GM23338 (cell line): ENCODE results near the gene PCDHB6. TPM values are rescaled to one million over a fixed set of nuclear protein-coding genes. Genes with fewer than 3 reads are reported as not detected.

ENCODE experiments used
- ATAC-seq: fragments of 200-7000 bp; cut with Tn5 transposase; 3 replicates; pipeline ENCODE4 v1.9.1; 2020
- DNase-seq: peaks from one replicate; pipeline ENCODE4 v3.0.0-alpha.2; 2015; ENCODE audit warnings: low spot score
- H2AFZ ChIP-seq: fragments of 200-600 bp; sonication (generic); 2 replicates; pipeline ENCODE4 v1.8.0; 2016; ENCODE audit warnings: antibody characterized with exemption, mild to moderate bottlenecking, moderate library complexity
- H3F3A ChIP-seq: fragments of 200-600 bp; sonication (generic); replicated peaks from 2 replicates; pipeline ENCODE4 v1.8.0; 2017; ENCODE audit warnings: antibody characterized with exemption, mixed run types, low read depth
- H3K27ac ChIP-seq: fragments of 200-600 bp; sonication (generic); 2 replicates; pipeline ENCODE4 v1.6.1; 2016; ENCODE audit warnings: low read depth
- H3K27me3 ChIP-seq: fragments of 200-600 bp; sonication (generic); 2 replicates; pipeline ENCODE4 v1.8.0; 2016; ENCODE audit warnings: mild to moderate bottlenecking, mixed run types, moderate library complexity; ENCODE audit not compliant: insufficient read depth
- H3K36me3 ChIP-seq: fragments of 200-600 bp; sonication (generic); 2 replicates; pipeline ENCODE4 v1.8.0; 2016; ENCODE audit warnings: mild to moderate bottlenecking; ENCODE audit not compliant: insufficient read depth
- H3K4me1 ChIP-seq: fragments of 200-600 bp; sonication (generic); 2 replicates; pipeline ENCODE4 v1.8.0; 2016; ENCODE audit warnings: mild to moderate bottlenecking, moderate library complexity; ENCODE audit not compliant: insufficient read depth
- H3K4me2 ChIP-seq: fragments of 200-600 bp; sonication (generic); 2 replicates; pipeline ENCODE4 v1.7.1; 2017; ENCODE audit warnings: mixed run types
- H3K4me3 ChIP-seq: fragments of 200-600 bp; sonication (generic); 2 replicates; pipeline ENCODE4 v1.6.1; 2016; ENCODE audit warnings: mixed run types
- H3K79me2 ChIP-seq: fragments of 200-600 bp; sonication (generic); replicated peaks from 2 replicates; pipeline ENCODE4 v1.8.0; 2017; ENCODE audit warnings: mild to moderate bottlenecking; ENCODE audit not compliant: insufficient read depth
- H3K9me2 ChIP-seq: fragments of 200-600 bp; sonication (generic); 2 replicates; pipeline ENCODE4 v1.8.0; 2017; ENCODE audit not compliant: insufficient read depth
- H4K20me1 ChIP-seq: fragments of 200-600 bp; sonication (generic); replicated peaks from 2 replicates; pipeline ENCODE4 v1.8.0; 2017; ENCODE audit warnings: mild to moderate bottlenecking; ENCODE audit not compliant: insufficient read depth
- H3K27ac Mint-ChIP-seq: 2 replicates; pipeline ENCODE4 v1.8.0; 2020; ENCODE audit warnings: inconsistent platforms, mild to moderate bottlenecking, moderate library complexity, mixed read lengths
- H3K27me3 Mint-ChIP-seq: 3 replicates; pipeline ENCODE4 v1.8.0; 2022; ENCODE audit warnings: low read depth, mild to moderate bottlenecking, moderate library complexity, mixed read lengths, inconsistent platforms; ENCODE audit not compliant: insufficient read depth, poor library complexity
- H3K36me3 Mint-ChIP-seq: 3 replicates; pipeline ENCODE4 v1.8.0; 2021; ENCODE audit warnings: low read depth, mild to moderate bottlenecking, inconsistent platforms, moderate library complexity, mixed read lengths
- H3K4me1 Mint-ChIP-seq: 3 replicates; pipeline ENCODE4 v1.8.0; 2020; ENCODE audit warnings: mild to moderate bottlenecking, inconsistent platforms, mixed read lengths
- H3K4me3 Mint-ChIP-seq: 3 replicates; pipeline ENCODE4 v1.8.0; 2021; ENCODE audit warnings: moderate library complexity, mild to moderate bottlenecking, inconsistent platforms, mixed read lengths
- H3K9me3 Mint-ChIP-seq: 3 replicates; pipeline ENCODE4 v1.8.0; 2020; ENCODE audit warnings: moderate library complexity, mild to moderate bottlenecking, inconsistent platforms, mixed read lengths
- CREB1 ChIP-seq: fragments of 250-450 bp; sonication (Bioruptor Pico); IDR thresholded peaks from 2 replicates; pipeline ENCODE4 v1.5.0; 2020; ENCODE audit warnings: low read depth, mild to moderate bottlenecking, moderate library complexity
- ETS1 ChIP-seq: IDR thresholded peaks from 2 replicates; pipeline ENCODE4 v1.6.1; 2016; ENCODE audit warnings: antibody characterized with exemption
- EZH2 ChIP-seq: fragments of 200-600 bp; sonication (generic); IDR thresholded peaks from one replicate; pipeline ENCODE4 v1.8.0; 2017; ENCODE audit warnings: antibody characterized with exemption, mild to moderate bottlenecking, low read depth; ENCODE audit not compliant: unreplicated experiment
- EZH2phosphoT487 ChIP-seq: fragments of 200-600 bp; sonication (generic); IDR thresholded peaks from one replicate; pipeline ENCODE4 v1.8.1; 2018; ENCODE audit warnings: antibody characterized with exemption; ENCODE audit not compliant: unreplicated experiment
- JUNB ChIP-seq: IDR thresholded peaks from one replicate; pipeline ENCODE4 v1.6.1; 2016; ENCODE audit warnings: antibody characterized with exemption; ENCODE audit not compliant: unreplicated experiment
- NANOG ChIP-seq: IDR thresholded peaks from 2 replicates; pipeline ENCODE4 v1.6.1; 2016; ENCODE audit warnings: antibody characterized with exemption, borderline replicate concordance
- POLR2AphosphoS5 ChIP-seq: IDR thresholded peaks from 2 replicates; pipeline ENCODE4 v1.6.1; 2016; ENCODE audit warnings: antibody characterized with exemption, low read depth
- REST ChIP-seq: IDR thresholded peaks from one replicate; pipeline ENCODE4 v1.6.1; 2018; ENCODE audit warnings: antibody characterized with exemption; ENCODE audit not compliant: unreplicated experiment
- STAT1 ChIP-seq: IDR thresholded peaks from one replicate; pipeline ENCODE4 v1.6.1; 2016; ENCODE audit warnings: antibody characterized with exemption; ENCODE audit not compliant: unreplicated experiment
- ZNF114 ChIP-seq: fragments of 250-450 bp; sonication (Bioruptor Pico); IDR thresholded peaks from 2 replicates; pipeline ENCODE4 v1.5.0; 2020; ENCODE audit warnings: mild to moderate bottlenecking, moderate library complexity
- ZNF331 ChIP-seq: fragments of 250-450 bp; sonication (Bioruptor Pico); IDR thresholded peaks from 2 replicates; pipeline ENCODE4 v1.5.0; 2020; ENCODE audit warnings: low read depth, mild to moderate bottlenecking, moderate library complexity
- ZNF462 ChIP-seq: fragments of 250-450 bp; sonication (Bioruptor Pico); IDR thresholded peaks from 2 replicates; pipeline ENCODE4 v1.5.0; 2020; ENCODE audit warnings: mild to moderate bottlenecking, moderate library complexity
- polyA plus RNA-seq: library from polyadenylated mRNA; unstranded; fragments of >200 nt; fragmentation: Nextera tagmentation; extraction: Ambion mirVana; gene quantifications from 2 replicates; pipeline ENCODE4 v1.2.1, GENCODE V29; 2016
- total RNA-seq: library from RNA; depleted of rRNA; stranded (reverse); fragments of >200 nt; shearing (Covaris generic); gene quantifications from 2 replicates; pipeline ENCODE4 v1.2.3, GENCODE V29; 2014
- TF ChIP-seq, protein P1 (sequence below), 2 experiments: fragments of 200-600 bp in 1 of 2; sonication (generic) in 1 of 2; conservative IDR thresholded peaks; 2 replicates each; pipeline versions ENCODE4 v1.5.1 to v1.6.1; 2016 to 2017; ENCODE audit warnings: antibody characterized with exemption in 2 of 2, low read depth in 2 of 2, mild to moderate bottlenecking in 2 of 2, moderate library complexity in 1 of 2

The PCDHB6 gene
- total and polyA plus RNA-seq, 2 experiments from 2014 or later = 0.11 to 0.52 TPM

- H4K20me1 ChIP-seq = no peaks in the 10 kb centered on the region
- DNase-seq = no peak
Observed at GRCh38 chr5:141135718-141136266, 14.1 kb upstream of the PCDHB6 start.

More at GRCh38 chr5:141135718-141136266, 14.1 kb upstream of the PCDHB6 start:
- Histone ChIP-seq H3K79me2 (peaks cover 24% of the 10 kb centered on the region), H3F3A (no peaks in the 10 kb centered on the region), H3K4me1 (no peaks in the 10 kb centered on the region), H3K27ac (peak overlapping the region; percentile 64; the same call in 1 of the 2 replicates), H3K9me2 (no peaks in the 10 kb centered on the region), H3K4me3 (peak overlapping the region; percentile 69), H3K4me2 (peak overlapping the region; percentile 94), H3K36me3 (no peaks in the 10 kb centered on the region; the same call in 1 of the 2 replicates), H3K27me3 (no peaks in the 10 kb centered on the region), H2AFZ (peak overlapping the region; percentile 84)
- TF ChIP-seq ZNF462 (CRISPR knock-in tag) (no peak), EZH2 (no peak), STAT1 (no peak), JUNB (no peak), NANOG (no peak), REST (no peak), EZH2phosphoT487 (no peak), POLR2AphosphoS5 (no peak), CREB1 (CRISPR knock-in tag) (no peak), ETS1 (no peak), ZNF114 (CRISPR knock-in tag) (no peak), ZNF331 (CRISPR knock-in tag) (no peak)
- TF ChIP-seq, protein P1, sequence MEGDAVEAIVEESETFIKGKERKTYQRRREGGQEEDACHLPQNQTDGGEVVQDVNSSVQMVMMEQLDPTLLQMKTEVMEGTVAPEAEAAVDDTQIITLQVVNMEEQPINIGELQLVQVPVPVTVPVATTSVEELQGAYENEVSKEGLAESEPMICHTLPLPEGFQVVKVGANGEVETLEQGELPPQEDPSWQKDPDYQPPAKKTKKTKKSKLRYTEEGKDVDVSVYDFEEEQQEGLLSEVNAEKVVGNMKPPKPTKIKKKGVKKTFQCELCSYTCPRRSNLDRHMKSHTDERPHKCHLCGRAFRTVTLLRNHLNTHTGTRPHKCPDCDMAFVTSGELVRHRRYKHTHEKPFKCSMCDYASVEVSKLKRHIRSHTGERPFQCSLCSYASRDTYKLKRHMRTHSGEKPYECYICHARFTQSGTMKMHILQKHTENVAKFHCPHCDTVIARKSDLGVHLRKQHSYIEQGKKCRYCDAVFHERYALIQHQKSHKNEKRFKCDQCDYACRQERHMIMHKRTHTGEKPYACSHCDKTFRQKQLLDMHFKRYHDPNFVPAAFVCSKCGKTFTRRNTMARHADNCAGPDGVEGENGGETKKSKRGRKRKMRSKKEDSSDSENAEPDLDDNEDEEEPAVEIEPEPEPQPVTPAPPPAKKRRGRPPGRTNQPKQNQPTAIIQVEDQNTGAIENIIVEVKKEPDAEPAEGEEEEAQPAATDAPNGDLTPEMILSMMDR (conservative IDR thresholded peaks at IDR 0.05; ENCODE audit: low read depth in 2 of 2) = no peak
- peak overlapping the region; percentile 78 for H3K4me3 Mint-ChIP-seq
- H3K27me3 Mint-ChIP-seq = peaks cover 2% of the 10 kb centered on the region
- peak overlapping the region; percentile 95 for H3K27ac Mint-ChIP-seq
- no peaks in the 10 kb centered on the region for H3K4me1 Mint-ChIP-seq
- H3K36me3 Mint-ChIP-seq = peaks cover 55% of the 10 kb centered on the region
- H3K9me3 Mint-ChIP-seq = peaks cover 58% of the 10 kb centered on the region
- ATAC-seq = peak; percentile 55
